ENCODE data around the gene TRIM63. TPM values are rescaled to one million over a fixed set of nuclear protein-coding genes. Genes with fewer than 3 reads are reported as not detected.
A peak's percentile ranks its signal among the peaks of the same experiment; 100 is the strongest.

TRIM63 gene
- total RNA-seq, 4 donors from 2014 or later: 0.21 to 0.98 TPM; not detected in 2

DNA sequence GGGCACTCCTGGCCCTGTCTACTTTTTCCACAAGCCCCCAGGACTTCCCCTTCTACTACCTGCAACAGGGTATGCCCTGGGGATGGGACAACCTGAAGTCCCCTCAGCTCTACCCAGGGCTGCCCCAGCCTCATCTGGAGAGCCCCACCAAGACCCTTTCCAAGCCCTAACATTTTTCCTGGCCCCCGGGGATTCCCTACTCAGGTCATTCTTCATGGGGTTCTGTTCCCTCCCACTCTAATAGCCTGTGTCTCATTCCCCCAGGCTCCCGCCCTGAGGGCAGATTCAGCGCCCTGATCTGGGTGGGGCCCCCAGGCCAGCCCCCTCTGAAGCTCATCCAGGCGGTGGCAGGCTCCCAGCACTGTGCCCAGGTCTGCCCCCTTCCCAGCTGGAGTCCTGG, 36.2 kb downstream of the TRIM63 start:
- Histone ChIP-seq H3K4me1 (peaks cover 0 to 45% (median 11%) of the 10 kb centered on the region in 4 donors), H3K9me3 (no peaks in the 10 kb centered on the region), H3K27ac (peak overlapping the region in 1 of 4 donors; percentile 42), H3K4me3 (no peak overlapping the region), H3K36me3 (no peaks in the 10 kb centered on the region), H3K27me3 (no peaks in the 10 kb centered on the region)
- 52 to 64% methylated on average over 4 of the region's 4 CpGs for WGBS, 2 donors
- no peak for DNase-seq (ENCODE audit: low spot score in 2 of 2)
- TF ChIP-seq POLR2A (IDR thresholded peaks at IDR 0.05) (no peak), EP300 (IDR thresholded peaks at IDR 0.05) (no peak)
- TF ChIP-seq, protein P1, sequence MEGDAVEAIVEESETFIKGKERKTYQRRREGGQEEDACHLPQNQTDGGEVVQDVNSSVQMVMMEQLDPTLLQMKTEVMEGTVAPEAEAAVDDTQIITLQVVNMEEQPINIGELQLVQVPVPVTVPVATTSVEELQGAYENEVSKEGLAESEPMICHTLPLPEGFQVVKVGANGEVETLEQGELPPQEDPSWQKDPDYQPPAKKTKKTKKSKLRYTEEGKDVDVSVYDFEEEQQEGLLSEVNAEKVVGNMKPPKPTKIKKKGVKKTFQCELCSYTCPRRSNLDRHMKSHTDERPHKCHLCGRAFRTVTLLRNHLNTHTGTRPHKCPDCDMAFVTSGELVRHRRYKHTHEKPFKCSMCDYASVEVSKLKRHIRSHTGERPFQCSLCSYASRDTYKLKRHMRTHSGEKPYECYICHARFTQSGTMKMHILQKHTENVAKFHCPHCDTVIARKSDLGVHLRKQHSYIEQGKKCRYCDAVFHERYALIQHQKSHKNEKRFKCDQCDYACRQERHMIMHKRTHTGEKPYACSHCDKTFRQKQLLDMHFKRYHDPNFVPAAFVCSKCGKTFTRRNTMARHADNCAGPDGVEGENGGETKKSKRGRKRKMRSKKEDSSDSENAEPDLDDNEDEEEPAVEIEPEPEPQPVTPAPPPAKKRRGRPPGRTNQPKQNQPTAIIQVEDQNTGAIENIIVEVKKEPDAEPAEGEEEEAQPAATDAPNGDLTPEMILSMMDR (IDR thresholded peaks at IDR 0.05): no peak

DNA sequence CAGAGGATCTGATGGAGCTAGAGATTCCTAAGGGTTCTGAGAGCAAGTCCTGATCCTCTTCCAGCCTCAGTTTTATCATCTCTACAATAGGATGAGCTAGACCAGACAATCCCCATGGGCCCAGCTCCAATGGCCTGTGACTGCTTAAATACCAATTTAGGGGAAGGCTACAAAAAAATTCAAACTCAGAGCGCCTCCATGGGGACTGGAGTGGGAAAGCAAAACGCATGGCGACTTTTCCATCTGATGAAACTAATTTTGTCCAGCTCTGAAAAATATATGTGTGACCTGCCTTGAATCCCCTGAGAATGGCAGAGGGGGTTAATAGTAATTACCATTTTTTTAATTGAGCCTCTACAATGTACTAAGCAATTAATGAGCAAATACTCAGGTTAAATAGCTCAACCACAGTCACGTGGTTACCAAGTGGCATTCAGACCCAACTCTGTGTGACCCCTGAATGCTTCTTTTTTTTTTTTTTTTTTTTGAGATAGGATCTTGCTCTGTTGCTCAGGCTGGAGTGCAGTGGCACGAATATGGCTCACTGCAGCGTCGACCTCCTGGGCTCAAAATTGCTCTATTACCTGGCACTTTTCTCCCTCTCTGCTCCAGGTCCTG, 37.5 kb downstream of the TRIM63 start:
- Histone ChIP-seq H3K9me3 (no peaks in the 10 kb centered on the region), H3K27me3 (no peaks in the 10 kb centered on the region), H3K4me1 (peaks cover 0 to 49% (median 8%) of the 10 kb centered on the region in 4 donors), H3K36me3 (no peaks in the 10 kb centered on the region), H3K4me3 (no peak overlapping the region), H3K27ac (peak overlapping the region in 2 of 4 donors; percentile 74 to 75)
- TF ChIP-seq, protein P1 (IDR thresholded peaks at IDR 0.05): no peak
- TF ChIP-seq POLR2A (IDR thresholded peaks at IDR 0.05): no peak
- no peak for DNase-seq (ENCODE audit: low spot score in 2 of 2)
- WGBS, 2 donors: 83% methylated on average over 7 of the region's 7 CpGs

DNA sequence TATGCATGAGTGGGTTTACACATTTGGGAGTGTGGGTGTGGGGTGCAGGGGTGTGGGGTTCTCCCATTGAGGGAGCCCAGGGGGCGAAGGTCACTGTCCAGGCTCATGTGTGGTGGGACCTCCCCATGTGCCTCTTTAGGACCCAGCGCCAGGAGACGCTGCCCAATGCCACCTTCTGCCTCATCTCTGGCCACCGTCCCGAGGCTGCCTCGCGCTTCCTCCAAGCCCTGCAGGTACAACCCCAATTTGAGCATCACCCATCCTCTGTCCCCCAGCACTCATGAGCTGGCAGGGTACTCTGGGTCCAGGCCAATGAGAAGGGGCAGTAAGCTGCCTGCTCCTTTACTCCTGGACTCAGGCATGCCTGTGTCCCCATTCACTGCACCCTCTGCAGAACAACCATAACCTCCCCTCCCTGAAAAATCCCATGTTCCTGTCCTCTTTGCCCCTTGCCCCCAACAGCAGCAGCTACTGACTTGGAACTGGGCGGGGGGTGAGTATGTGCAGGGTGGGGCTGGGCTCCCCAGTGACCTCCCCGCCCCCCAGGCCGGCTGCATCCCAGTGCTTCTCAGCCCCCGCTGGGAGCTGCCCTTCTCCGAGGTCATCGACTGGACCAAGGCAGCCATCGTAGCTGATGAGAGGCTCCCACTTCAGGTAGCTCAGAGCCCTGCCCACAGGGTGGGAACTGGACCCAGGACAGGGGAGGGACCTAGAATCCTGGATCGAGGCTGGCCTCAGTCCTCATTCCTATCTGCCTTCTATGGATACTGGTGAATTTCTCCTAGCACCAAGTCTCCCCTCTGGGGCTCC, 38.2 kb downstream of the TRIM63 start:
- Histone ChIP-seq H3K4me1 (peaks cover 0 to 48% (median 3%) of the 10 kb centered on the region in 4 donors), H3K4me3 (no peak overlapping the region), H3K27ac (peak overlapping the region in 2 of 4 donors; percentile 74 to 75), H3K27me3 (no peaks in the 10 kb centered on the region), H3K36me3 (no peaks in the 10 kb centered on the region), H3K9me3 (no peaks in the 10 kb centered on the region)
- no peak for DNase-seq (ENCODE audit: low spot score in 2 of 2)
- TF ChIP-seq, protein P1 (IDR thresholded peaks at IDR 0.05): no peak
- TF ChIP-seq EP300 (IDR thresholded peaks at IDR 0.05): no peak
- no peak for TF ChIP-seq POLR2A (IDR thresholded peaks at IDR 0.05)
- 64 to 69% methylated on average over 15 of the region's 15 CpGs for WGBS, 2 donors

DNA sequence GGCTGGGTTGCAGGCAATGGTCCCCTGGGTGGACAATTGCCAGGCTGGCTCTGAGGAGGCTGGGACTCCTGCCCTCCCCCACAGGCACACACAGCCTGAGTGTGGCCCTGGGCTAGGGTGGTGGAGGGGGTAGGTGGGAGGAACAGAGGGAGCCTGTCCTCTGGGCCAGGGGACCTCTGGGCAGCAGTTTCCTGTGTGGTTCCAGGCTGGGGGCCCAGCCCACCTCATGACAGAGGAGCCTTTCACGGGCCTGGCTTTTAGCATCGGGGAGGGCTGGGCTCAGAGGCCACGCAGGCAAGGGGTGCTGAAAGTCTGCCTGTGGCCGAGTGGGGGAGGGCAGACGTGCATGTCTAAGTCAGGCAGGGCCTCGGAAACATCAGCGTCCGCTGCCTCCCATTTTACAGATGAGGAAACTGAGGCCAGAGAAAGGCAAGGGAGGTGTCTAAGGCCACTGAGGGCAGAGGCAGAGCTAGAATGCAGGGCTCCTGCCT, 38.9 kb downstream of the TRIM63 start:
- TF ChIP-seq EP300 (IDR thresholded peaks at IDR 0.05): peak in 1 of 2 donors; percentile 85
- TF ChIP-seq, protein P1 (IDR thresholded peaks at IDR 0.05): no peak
- TF ChIP-seq POLR2A (IDR thresholded peaks at IDR 0.05): no peak
- H3K4me3 ChIP-seq: no peak overlapping the region
- H3K4me1 ChIP-seq: peaks cover 0 to 50% (median 3%) of the 10 kb centered on the region in 4 donors
- H3K9me3 ChIP-seq: no peaks in the 10 kb centered on the region
- H3K27me3 ChIP-seq: no peaks in the 10 kb centered on the region
- peak overlapping the region in 3 of 4 donors; percentile 45 to 87 (median 75) for H3K27ac ChIP-seq
- no peaks in the 10 kb centered on the region for H3K36me3 ChIP-seq
- WGBS, 2 donors: 41 to 45% methylated on average over 8 of the region's 8 CpGs
- no peak for DNase-seq (ENCODE audit: low spot score in 2 of 2)
